Urothelium cell line (cell line): Measurements from ENCODE around the gene SPECC1L.
A peak's percentile ranks its signal among the peaks of the same experiment; 100 is the strongest.

Experiments used
- DNase-seq: peaks from one replicate; pipeline ENCODE4 v3.0.0; 2011; ENCODE audit warnings: low spot score, mixed read lengths
- FAIRE-seq: peaks from 2 replicates; lab custom pipeline; 2011; peaks lifted over from hg19 to GRCh38; lab: Jason Lieb, UNC

SPECC1L gene

DNA sequence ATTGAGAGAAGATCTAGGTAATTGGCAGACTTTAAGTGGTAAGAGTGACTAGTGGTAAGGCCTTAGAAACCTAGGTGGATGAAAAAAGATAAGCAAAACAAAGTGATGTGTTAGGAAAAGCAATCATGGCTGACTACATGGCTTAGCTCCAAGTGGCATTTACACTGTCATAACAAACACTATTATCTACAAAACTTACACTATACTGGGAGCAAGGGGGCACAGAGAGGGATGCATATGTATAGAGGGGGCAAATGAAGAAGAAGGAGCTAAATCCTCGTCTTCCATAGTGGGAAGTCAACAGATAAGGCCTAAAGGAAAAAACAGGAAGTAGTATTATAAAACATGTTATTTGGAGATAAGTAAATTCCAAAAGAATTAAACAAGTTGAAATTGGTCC, 189.3 kb downstream of the SPECC1L start:
- FAIRE-seq: no peak

DNA sequence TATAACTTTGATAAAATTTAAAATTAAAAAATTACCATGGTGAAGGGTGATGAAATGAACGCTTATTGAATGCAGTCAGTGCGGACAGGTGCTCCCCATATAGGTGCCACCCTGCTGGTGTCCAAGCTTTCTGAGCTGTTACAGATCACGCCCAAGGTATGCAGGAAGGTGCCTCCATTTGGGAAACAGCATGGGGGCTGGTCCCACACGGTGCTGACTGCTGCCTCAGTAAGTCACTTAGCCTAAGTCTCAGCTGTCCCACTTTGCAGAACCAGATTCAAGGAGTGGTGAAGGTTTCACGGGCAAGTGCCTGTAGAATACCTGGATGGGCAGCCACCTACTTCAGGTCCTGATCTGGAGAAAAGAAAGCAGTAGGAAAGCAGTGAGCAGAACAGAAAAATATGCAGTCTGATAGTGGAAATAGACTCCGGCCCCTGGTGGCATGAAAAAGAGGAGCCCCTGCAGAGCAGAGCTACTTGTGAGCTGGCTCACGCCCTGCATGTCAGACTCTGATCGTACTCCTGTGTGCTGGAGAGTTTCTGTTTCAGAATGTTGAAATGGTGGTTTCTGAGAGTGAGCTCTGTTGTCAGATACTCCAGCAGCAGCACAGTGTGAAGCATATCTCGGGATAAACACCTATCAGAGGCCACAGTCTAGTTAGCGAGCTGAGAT, 189.9 kb downstream of the SPECC1L start:
- DNase-seq (no peak), FAIRE-seq (no peak)

More for the DNA sequence above, 189.3 kb downstream of the SPECC1L start:
- no peak for DNase-seq

DNA sequence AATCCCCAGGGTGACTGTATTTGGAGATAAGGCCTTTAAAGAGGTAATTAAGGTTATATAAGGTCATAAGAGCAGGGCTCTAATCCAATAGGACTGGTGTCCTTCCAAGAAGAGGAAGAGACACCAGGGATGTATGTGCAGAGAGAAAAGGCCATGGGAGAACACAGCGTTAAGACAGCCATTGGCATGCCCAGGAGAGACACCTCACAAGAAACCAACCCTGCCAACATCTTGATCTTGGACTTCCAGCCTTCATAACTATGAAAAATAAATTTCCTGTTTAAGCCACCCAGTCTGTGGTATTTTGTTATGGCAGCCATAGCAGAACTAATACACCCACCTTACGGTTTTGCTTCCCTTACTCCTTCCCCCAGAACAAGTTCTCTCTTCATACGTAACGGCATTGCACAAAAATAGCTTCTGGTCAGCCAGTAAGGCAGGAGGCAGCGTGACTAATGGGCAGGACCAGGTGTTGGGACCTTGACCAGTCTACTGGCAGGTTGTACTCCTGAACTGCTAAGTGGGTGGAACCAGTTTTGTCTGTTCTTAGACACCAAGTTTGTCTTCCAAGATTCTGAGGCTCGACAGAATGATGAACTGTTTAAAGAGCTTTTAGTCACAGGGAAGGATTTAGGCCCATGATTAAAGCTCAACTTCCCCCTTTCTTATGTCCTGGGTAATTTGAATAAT, 192.6 kb downstream of the SPECC1L start:
- no peak for FAIRE-seq
- no peak for DNase-seq

DNA sequence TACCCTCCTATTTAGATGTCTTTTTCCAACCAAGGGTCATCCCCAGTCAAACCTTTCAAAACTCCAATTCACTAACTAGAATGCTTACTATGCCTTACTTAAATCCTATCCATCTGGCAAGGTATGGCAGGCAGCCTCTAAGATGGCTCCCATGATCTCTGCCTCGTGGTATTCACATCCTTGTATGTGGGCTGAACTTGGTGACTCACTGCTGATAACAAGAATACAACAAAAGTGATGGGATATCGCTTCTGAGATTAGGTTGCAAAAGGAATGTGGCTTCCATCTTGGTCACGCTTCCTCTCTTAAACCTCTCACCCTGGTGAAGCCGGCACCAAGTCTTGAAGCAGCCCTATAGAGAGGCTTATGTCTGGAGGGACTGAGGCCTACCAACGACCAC, 194.9 kb downstream of the SPECC1L start:
- peak; percentile 96 for FAIRE-seq
- DNase-seq: peak; percentile 40

DNA sequence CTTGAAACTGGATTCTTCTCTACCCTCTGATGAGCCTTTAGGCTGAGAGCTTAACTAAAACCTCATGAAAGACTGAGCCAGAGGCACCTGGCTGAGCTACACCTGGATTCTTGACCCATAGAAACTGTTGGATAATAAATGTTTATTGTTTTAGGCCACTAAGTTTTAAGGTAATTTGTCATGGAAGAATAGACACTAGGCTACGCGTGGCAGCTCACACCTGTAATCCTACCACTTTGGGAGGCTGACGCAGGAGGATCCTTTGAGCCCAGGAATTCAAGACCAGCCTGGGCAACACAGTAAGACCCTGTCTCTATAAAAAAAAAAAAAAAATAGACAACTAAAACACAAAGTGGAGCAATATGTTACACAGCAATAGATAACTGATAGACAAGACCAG, 195.3 kb downstream of the SPECC1L start:
- DNase-seq (no peak), FAIRE-seq (no peak)

DNA sequence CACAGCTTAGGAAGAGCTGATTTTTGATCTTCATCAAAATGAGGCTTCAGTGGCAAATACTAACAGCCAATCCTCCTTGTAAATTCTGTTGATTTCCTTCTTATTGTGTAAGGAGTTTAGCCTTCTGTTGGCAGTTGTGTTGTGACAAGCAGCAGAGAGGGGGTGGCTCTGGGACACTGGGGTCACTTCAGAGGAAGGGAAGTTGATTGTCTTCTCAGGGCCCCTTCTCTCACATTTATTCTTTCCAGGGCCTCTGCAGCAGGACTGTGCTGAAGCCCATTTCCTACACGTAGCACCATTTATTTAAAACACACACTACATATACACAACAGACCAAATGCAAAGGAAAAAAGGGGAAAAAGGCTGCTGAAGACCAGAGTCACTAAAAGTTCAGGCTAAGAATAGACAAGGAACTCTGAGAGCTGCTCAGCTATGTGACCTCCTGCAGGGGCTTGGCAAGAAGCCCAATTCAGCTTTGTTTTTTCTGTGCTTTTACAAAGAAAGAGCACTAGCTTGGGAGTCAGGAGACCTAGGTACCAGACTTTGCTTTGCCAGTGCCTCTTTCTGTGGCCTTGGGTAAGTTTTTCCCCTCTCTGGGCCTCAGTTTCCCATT, 196.2 kb downstream of the SPECC1L start:
- peak; percentile 63 for DNase-seq

DNA sequence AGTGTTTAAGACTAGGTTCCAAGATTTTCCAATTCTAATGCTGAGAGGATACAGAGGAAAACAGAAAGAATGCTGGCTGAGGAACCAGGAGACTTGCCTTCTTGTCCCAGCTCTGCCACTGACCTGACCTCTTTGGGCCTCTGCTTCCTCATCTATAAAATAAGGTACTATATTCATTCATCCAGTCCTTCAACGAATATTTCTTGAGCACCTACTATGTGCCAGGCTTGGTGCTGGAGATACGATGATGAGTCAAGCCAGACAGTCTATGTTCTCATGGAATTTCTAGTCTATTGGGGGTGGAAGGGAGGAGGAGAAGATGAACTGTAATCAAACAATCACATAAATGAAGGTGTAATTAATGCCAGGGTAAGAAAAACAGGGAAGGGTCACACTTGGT, 196.7 kb downstream of the SPECC1L start:
- DNase-seq (no peak), FAIRE-seq (no peak)

More for the DNA sequence above, 196.2 kb downstream of the SPECC1L start:
- no peak for FAIRE-seq
